ENCODE results near the gene DOK3. TPM values are rescaled to one million over a fixed set of nuclear protein-coding genes. Genes with fewer than 3 reads are reported as not detected.

Gene DOK3
- total and polyA plus RNA-seq, 2 donors (not counting 3 experiments of a cell fraction or from before 2014, with no cell fraction given), result 4.8 to 5.3 TPM

GRCh38 chr5:177482359-177482795 is 27.2 kb downstream of the DOK3 start:
- CTCF ChIA-PET, result no interaction called here
- Histone ChIP-seq H3K36me3 (ENCODE audit: control insufficient read depth in 2 of 2, extremely low read depth in 1 of 2, insufficient read depth in 2 of 2, low read length in 2 of 2) (peaks cover 6 to 37% of the 10 kb centered on the region in 2 experiments), H3K27ac (ENCODE audit: insufficient read depth, low read depth, low read length) (no peak overlapping the region), H3K4me3 (replicated peaks in 1 of 3; ENCODE audit: insufficient read depth in 1 of 3, low read depth in 1 of 3, low read length in 3 of 3) (no peak overlapping the region), H3K9me1 (replicated peaks; ENCODE audit: control insufficient read depth, extremely low read depth, insufficient read depth, low read length) (no peaks in the 10 kb centered on the region), H4K20me1 (replicated peaks; ENCODE audit: control insufficient read depth, extremely low read depth, insufficient read depth, low read length) (no peaks in the 10 kb centered on the region), H3K4me1 (ENCODE audit: control insufficient read depth, extremely low read depth, insufficient read depth, low read length) (no peaks in the 10 kb centered on the region), H3K27me3 (ENCODE audit: control insufficient read depth in 2 of 2, insufficient read depth in 2 of 2, low read length in 2 of 2) (no peaks in the 10 kb centered on the region), H3K4me2 (ENCODE audit: insufficient read depth, low read length) (no peak overlapping the region), H3K9ac (replicated peaks; ENCODE audit: extremely low read depth, insufficient read depth, low read length) (no peak overlapping the region), H3K79me2 (ENCODE audit: control insufficient read depth, insufficient read depth, low read length) (no peaks in the 10 kb centered on the region), H2AFZ (ENCODE audit: low read depth, low read length) (no peak overlapping the region), H3K9me3 (replicated peaks; ENCODE audit: control insufficient read depth, insufficient read depth, low read length) (no peaks in the 10 kb centered on the region)
- POLR2A ChIA-PET, result no interaction called here
- intact Hi-C loops (cut with micrococcal nuclease), result no loop called here
- peak; percentile 54 for TF ChIP-seq POLR2A (IDR thresholded peaks at IDR 0.05; ENCODE audit: low read depth, low read length)
- TF ChIP-seq, protein P1, sequence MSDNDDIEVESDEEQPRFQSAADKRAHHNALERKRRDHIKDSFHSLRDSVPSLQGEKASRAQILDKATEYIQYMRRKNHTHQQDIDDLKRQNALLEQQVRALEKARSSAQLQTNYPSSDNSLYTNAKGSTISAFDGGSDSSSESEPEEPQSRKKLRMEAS (IDR thresholded peaks at IDR 0.05; ENCODE audit: insufficient read depth, insufficient read length), result no peak
- no peak for TF ChIP-seq JUN (IDR thresholded peaks at IDR 0.05; ENCODE audit: borderline replicate concordance, insufficient read depth, insufficient read length, low read depth)
- no peak for TF ChIP-seq MYC (IDR thresholded peaks at IDR 0.05; ENCODE audit: low read depth, low read length)
- TF ChIP-seq, protein P2, sequence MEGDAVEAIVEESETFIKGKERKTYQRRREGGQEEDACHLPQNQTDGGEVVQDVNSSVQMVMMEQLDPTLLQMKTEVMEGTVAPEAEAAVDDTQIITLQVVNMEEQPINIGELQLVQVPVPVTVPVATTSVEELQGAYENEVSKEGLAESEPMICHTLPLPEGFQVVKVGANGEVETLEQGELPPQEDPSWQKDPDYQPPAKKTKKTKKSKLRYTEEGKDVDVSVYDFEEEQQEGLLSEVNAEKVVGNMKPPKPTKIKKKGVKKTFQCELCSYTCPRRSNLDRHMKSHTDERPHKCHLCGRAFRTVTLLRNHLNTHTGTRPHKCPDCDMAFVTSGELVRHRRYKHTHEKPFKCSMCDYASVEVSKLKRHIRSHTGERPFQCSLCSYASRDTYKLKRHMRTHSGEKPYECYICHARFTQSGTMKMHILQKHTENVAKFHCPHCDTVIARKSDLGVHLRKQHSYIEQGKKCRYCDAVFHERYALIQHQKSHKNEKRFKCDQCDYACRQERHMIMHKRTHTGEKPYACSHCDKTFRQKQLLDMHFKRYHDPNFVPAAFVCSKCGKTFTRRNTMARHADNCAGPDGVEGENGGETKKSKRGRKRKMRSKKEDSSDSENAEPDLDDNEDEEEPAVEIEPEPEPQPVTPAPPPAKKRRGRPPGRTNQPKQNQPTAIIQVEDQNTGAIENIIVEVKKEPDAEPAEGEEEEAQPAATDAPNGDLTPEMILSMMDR (IDR thresholded peaks at IDR 0.05; ENCODE audit: extremely low read depth in 1 of 2, insufficient read depth in 1 of 2, low read depth in 1 of 2, low read length in 2 of 2), result no peak
- no peak for TF ChIP-seq EZH2 (IDR thresholded peaks at IDR 0.05; ENCODE audit: borderline replicate concordance, low read depth, low read length, severe bottlenecking)
- TF ChIP-seq FOS (IDR thresholded peaks at IDR 0.05; ENCODE audit: borderline replicate concordance, insufficient read depth, low read length), result no peak
- TF ChIP-seq GATA2 (IDR thresholded peaks at IDR 0.05; ENCODE audit: insufficient read depth, insufficient read length, low read depth, low read length), result no peak
- peak; percentile 72 for TF ChIP-seq POLR2AphosphoS5 (IDR thresholded peaks at IDR 0.05; ENCODE audit: insufficient read depth, low read depth, low read length)
- DNase-seq (ENCODE audit: low read depth, low spot score), result no peak
- BruUV-seq (replicated peaks), result no TSS peak
- dilution Hi-C loops (cut with MboI; ENCODE audit: extremely low pct_ligation_motif_present, low sequenced_read_pairs), result no loop called here
- FAIRE-seq, result no peak
